ENCODE results near the gene ACADS. TPM values are rescaled to one million over a fixed set of nuclear protein-coding genes. Genes with fewer than 3 reads are reported as not detected.

ACADS gene
- total RNA-seq, 1 experiment from 2014 or later = 11.0 TPM

DNA sequence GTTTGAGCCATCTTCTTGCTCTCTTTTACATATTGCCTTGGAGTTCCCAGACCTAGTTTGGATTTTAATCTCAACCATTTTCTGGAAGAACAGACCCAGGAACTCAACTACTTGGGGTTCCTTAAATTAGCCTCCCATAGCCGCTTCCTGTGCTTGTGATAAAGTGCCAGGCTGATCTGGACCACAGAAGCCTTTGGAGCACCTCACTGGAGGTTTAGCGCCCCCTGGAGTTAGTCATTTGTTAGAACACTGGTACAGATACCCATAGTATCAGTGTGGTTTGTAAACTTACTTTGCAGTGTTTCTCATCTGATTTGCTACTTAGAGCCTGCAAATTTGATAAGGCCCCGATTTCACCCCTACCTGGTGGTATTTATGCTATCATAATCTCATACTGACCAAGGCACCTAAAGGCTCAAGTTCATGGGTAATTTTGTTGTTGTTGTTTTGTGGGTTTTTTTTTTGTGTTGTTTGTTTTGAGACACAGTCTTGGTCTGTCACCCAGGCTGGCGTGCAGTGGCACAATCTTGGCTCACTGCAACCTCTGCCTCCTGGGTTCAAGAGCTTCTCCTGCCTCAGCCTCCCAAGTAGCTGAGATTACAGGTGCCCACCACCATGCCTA is 11.7 kb upstream of the ACADS start:
- Mint-ChIP-seq H3K27ac (peak overlapping the region; percentile 86), H3K36me3 (peaks cover 51% of the 10 kb centered on the region), H3K4me3 (no peak overlapping the region), H3K9me3 (no peaks in the 10 kb centered on the region), H3K4me1 (peaks cover 26% of the 10 kb centered on the region), H3K27me3 (ENCODE audit: low read depth) (no peaks in the 10 kb centered on the region)
- ATAC-seq (peak; percentile 49), DNase-seq (ENCODE audit: low spot score) (peak; percentile 65)
- ChIA-PET POLR2A (no interaction called here), CTCF (no interaction called here)
- TF ChIP-seq, protein P1, sequence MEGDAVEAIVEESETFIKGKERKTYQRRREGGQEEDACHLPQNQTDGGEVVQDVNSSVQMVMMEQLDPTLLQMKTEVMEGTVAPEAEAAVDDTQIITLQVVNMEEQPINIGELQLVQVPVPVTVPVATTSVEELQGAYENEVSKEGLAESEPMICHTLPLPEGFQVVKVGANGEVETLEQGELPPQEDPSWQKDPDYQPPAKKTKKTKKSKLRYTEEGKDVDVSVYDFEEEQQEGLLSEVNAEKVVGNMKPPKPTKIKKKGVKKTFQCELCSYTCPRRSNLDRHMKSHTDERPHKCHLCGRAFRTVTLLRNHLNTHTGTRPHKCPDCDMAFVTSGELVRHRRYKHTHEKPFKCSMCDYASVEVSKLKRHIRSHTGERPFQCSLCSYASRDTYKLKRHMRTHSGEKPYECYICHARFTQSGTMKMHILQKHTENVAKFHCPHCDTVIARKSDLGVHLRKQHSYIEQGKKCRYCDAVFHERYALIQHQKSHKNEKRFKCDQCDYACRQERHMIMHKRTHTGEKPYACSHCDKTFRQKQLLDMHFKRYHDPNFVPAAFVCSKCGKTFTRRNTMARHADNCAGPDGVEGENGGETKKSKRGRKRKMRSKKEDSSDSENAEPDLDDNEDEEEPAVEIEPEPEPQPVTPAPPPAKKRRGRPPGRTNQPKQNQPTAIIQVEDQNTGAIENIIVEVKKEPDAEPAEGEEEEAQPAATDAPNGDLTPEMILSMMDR (IDR thresholded peaks at IDR 0.05) = peak; percentile 90
- TF ChIP-seq SOX15 (CRISPR knock-in tag; IDR thresholded peaks at IDR 0.05) = no peak

DNA sequence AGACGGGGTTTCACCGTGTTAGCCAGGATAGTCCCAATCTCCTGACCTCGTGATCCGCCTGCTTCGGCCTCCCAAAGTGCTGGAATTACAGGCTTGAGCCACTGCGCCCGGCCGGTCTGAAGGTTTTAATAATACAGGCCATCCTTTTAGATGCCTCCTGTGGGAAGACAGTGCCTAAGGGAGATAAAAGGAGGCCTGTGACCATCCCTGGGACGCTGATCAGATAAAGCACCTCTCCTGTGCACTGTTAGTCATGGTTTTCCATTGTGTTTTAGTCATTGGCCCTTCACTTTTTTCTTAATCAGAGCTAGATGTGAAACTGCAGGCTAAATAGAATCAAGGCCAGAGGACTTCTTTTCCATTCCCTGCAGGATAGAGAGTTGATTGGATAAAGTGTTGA is 7.6 kb upstream of the ACADS start:
- ATAC-seq (no peak), DNase-seq (ENCODE audit: low spot score) (no peak)
- ChIA-PET CTCF (no interaction called here), POLR2A (no interaction called here)
- Mint-ChIP-seq H3K9me3 (no peaks in the 10 kb centered on the region), H3K27me3 (ENCODE audit: low read depth) (no peaks in the 10 kb centered on the region), H3K36me3 (peaks cover 85% of the 10 kb centered on the region), H3K4me3 (no peak overlapping the region), H3K4me1 (no peaks in the 10 kb centered on the region; the same call in 1 of the 2 replicates), H3K27ac (no peak overlapping the region)
- TF ChIP-seq, protein P2, sequence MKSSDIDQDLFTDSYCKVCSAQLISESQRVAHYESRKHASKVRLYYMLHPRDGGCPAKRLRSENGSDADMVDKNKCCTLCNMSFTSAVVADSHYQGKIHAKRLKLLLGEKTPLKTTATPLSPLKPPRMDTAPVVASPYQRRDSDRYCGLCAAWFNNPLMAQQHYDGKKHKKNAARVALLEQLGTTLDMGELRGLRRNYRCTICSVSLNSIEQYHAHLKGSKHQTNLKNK (CRISPR knock-in tag; IDR thresholded peaks at IDR 0.05) = no peak
- TF ChIP-seq, protein P3, sequence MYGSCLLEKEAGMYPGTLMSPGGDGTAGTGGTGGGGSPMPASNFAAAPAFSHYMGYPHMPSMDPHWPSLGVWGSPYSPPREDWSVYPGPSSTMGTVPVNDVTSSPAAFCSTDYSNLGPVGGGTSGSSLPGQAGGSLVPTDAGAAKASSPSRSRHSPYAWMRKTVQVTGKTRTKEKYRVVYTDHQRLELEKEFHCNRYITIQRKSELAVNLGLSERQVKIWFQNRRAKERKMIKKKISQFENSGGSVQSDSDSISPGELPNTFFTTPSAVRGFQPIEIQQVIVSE (CRISPR knock-in tag; IDR thresholded peaks at IDR 0.05; ENCODE audit: borderline replicate concordance) = no peak
- TF ChIP-seq TCF7 (CRISPR knock-in tag; IDR thresholded peaks at IDR 0.05; ENCODE audit: low read depth) (no peak), GTF2I (CRISPR knock-in tag; conservative IDR thresholded peaks at IDR 0.05) (no peak)
- TF ChIP-seq, protein P4, sequence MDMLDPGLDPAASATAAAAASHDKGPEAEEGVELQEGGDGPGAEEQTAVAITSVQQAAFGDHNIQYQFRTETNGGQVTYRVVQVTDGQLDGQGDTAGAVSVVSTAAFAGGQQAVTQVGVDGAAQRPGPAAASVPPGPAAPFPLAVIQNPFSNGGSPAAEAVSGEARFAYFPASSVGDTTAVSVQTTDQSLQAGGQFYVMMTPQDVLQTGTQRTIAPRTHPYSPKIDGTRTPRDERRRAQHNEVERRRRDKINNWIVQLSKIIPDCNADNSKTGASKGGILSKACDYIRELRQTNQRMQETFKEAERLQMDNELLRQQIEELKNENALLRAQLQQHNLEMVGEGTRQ (CRISPR knock-in tag; IDR thresholded peaks at IDR 0.05) = no peak
- TF ChIP-seq, protein P5, sequence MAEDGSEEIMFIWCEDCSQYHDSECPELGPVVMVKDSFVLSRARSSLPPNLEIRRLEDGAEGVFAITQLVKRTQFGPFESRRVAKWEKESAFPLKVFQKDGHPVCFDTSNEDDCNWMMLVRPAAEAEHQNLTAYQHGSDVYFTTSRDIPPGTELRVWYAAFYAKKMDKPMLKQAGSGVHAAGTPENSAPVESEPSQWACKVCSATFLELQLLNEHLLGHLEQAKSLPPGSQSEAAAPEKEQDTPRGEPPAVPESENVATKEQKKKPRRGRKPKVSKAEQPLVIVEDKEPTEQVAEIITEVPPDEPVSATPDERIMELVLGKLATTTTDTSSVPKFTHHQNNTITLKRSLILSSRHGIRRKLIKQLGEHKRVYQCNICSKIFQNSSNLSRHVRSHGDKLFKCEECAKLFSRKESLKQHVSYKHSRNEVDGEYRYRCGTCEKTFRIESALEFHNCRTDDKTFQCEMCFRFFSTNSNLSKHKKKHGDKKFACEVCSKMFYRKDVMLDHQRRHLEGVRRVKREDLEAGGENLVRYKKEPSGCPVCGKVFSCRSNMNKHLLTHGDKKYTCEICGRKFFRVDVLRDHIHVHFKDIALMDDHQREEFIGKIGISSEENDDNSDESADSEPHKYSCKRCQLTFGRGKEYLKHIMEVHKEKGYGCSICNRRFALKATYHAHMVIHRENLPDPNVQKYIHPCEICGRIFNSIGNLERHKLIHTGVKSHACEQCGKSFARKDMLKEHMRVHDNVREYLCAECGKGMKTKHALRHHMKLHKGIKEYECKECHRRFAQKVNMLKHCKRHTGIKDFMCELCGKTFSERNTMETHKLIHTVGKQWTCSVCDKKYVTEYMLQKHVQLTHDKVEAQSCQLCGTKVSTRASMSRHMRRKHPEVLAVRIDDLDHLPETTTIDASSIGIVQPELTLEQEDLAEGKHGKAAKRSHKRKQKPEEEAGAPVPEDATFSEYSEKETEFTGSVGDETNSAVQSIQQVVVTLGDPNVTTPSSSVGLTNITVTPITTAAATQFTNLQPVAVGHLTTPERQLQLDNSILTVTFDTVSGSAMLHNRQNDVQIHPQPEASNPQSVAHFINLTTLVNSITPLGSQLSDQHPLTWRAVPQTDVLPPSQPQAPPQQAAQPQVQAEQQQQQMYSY (CRISPR knock-in tag; IDR thresholded peaks at IDR 0.05) = no peak
- TF ChIP-seq, protein P6, sequence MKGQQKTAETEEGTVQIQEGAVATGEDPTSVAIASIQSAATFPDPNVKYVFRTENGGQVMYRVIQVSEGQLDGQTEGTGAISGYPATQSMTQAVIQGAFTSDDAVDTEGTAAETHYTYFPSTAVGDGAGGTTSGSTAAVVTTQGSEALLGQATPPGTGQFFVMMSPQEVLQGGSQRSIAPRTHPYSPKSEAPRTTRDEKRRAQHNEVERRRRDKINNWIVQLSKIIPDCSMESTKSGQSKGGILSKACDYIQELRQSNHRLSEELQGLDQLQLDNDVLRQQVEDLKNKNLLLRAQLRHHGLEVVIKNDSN (CRISPR knock-in tag; IDR thresholded peaks at IDR 0.05) = no peak

DNA sequence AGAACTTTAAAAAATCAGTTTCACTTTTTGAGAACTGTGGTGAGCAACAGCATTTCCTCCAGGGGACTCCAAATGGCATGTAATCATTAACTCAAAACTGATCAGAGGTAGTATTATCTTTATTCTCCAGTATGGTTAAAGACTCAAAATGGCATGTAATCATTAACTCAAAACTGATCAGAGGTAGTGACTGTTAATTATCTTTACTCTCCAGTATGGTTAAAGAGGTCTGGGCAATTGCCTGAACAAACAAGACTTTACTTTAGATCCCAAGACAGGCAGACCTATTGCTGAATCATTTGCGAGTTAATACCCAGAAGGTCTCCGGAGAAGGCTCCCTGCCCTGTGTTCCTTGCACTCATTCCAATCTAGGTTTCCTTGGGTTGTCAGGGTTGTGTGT is 6.6 kb upstream of the ACADS start:
- DNase-seq (ENCODE audit: low spot score) (no peak), ATAC-seq (no peak)
- POLR2A ChIA-PET = no interaction called here
- Mint-ChIP-seq H3K4me3 (no peak overlapping the region), H3K27ac (no peak overlapping the region), H3K9me3 (no peaks in the 10 kb centered on the region), H3K27me3 (ENCODE audit: low read depth) (no peaks in the 10 kb centered on the region), H3K36me3 (peaks cover 82% of the 10 kb centered on the region), H3K4me1 (no peaks in the 10 kb centered on the region)
- CTCF ChIA-PET = no interaction called here
- TF ChIP-seq, protein P2 (CRISPR knock-in tag; IDR thresholded peaks at IDR 0.05) = no peak
- TF ChIP-seq, protein P7, sequence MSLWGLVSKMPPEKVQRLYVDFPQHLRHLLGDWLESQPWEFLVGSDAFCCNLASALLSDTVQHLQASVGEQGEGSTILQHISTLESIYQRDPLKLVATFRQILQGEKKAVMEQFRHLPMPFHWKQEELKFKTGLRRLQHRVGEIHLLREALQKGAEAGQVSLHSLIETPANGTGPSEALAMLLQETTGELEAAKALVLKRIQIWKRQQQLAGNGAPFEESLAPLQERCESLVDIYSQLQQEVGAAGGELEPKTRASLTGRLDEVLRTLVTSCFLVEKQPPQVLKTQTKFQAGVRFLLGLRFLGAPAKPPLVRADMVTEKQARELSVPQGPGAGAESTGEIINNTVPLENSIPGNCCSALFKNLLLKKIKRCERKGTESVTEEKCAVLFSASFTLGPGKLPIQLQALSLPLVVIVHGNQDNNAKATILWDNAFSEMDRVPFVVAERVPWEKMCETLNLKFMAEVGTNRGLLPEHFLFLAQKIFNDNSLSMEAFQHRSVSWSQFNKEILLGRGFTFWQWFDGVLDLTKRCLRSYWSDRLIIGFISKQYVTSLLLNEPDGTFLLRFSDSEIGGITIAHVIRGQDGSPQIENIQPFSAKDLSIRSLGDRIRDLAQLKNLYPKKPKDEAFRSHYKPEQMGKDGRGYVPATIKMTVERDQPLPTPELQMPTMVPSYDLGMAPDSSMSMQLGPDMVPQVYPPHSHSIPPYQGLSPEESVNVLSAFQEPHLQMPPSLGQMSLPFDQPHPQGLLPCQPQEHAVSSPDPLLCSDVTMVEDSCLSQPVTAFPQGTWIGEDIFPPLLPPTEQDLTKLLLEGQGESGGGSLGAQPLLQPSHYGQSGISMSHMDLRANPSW (CRISPR knock-in tag; conservative IDR thresholded peaks at IDR 0.05; ENCODE audit: low read depth) = no peak
- TF ChIP-seq, protein P8, sequence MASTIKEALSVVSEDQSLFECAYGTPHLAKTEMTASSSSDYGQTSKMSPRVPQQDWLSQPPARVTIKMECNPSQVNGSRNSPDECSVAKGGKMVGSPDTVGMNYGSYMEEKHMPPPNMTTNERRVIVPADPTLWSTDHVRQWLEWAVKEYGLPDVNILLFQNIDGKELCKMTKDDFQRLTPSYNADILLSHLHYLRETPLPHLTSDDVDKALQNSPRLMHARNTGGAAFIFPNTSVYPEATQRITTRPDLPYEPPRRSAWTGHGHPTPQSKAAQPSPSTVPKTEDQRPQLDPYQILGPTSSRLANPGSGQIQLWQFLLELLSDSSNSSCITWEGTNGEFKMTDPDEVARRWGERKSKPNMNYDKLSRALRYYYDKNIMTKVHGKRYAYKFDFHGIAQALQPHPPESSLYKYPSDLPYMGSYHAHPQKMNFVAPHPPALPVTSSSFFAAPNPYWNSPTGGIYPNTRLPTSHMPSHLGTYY (CRISPR knock-in tag; IDR thresholded peaks at IDR 0.05) = no peak
- TF ChIP-seq, protein P9, sequence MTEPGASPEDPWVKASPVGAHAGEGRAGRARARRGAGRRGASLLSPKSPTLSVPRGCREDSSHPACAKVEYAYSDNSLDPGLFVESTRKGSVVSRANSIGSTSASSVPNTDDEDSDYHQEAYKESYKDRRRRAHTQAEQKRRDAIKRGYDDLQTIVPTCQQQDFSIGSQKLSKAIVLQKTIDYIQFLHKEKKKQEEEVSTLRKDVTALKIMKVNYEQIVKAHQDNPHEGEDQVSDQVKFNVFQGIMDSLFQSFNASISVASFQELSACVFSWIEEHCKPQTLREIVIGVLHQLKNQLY (CRISPR knock-in tag; IDR thresholded peaks at IDR 0.05) = no peak
- TF ChIP-seq, protein P10, sequence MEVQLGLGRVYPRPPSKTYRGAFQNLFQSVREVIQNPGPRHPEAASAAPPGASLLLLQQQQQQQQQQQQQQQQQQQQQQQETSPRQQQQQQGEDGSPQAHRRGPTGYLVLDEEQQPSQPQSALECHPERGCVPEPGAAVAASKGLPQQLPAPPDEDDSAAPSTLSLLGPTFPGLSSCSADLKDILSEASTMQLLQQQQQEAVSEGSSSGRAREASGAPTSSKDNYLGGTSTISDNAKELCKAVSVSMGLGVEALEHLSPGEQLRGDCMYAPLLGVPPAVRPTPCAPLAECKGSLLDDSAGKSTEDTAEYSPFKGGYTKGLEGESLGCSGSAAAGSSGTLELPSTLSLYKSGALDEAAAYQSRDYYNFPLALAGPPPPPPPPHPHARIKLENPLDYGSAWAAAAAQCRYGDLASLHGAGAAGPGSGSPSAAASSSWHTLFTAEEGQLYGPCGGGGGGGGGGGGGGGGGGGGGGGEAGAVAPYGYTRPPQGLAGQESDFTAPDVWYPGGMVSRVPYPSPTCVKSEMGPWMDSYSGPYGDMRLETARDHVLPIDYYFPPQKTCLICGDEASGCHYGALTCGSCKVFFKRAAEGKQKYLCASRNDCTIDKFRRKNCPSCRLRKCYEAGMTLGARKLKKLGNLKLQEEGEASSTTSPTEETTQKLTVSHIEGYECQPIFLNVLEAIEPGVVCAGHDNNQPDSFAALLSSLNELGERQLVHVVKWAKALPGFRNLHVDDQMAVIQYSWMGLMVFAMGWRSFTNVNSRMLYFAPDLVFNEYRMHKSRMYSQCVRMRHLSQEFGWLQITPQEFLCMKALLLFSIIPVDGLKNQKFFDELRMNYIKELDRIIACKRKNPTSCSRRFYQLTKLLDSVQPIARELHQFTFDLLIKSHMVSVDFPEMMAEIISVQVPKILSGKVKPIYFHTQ (CRISPR knock-in tag; IDR thresholded peaks at IDR 0.05) = no peak

Measured in WTC11 (cell line).